Lower lobe of right lung (tissue), 2 donors: ENCODE results near the gene FOXP1. TPM values are rescaled to one million over a fixed set of nuclear protein-coding genes. Genes with fewer than 3 reads are reported as not detected.

ENCODE experiments used
- ATAC-seq, 2 donors: fragments of 200-7000 bp; cut with Tn5 transposase; one replicate each; pipeline ENCODE4 v1.9.1; 2020 to 2022; ENCODE audit warnings: mild to moderate bottlenecking in 2 of 2, moderate library complexity in 2 of 2
- DNase-seq: peaks from one replicate; pipeline ENCODE4 v3.0.0-alpha.2; 2020
- H3K27ac ChIP-seq: fragments of 200-600 bp; one replicate; pipeline ENCODE4 v1.8.0; 2022
- H3K27me3 ChIP-seq: fragments of 200-600 bp; one replicate; pipeline ENCODE4 v1.8.0; 2022; ENCODE audit warnings: low read depth
- H3K36me3 ChIP-seq: fragments of 200-600 bp; one replicate; pipeline ENCODE4 v1.8.0; 2022; ENCODE audit warnings: mild to moderate bottlenecking
- H3K4me1 ChIP-seq: fragments of 200-600 bp; one replicate; pipeline ENCODE4 v1.8.0; 2022
- H3K4me3 ChIP-seq: fragments of 200-600 bp; one replicate; pipeline ENCODE4 v1.8.0; 2022; ENCODE audit warnings: mild to moderate bottlenecking
- H3K9me3 ChIP-seq: fragments of 200-600 bp; one replicate; pipeline ENCODE4 v1.8.0; 2022
- CTCF ChIP-seq: fragments of 200-600 bp; IDR thresholded peaks from one replicate; pipeline ENCODE4 v1.8.0; 2022; ENCODE audit warnings: antibody characterized with exemption, mild to moderate bottlenecking
- intact Hi-C: fragments of 100-400 bp; cut with DNase I; formaldehyde crosslinking; loops from one replicate; pipeline ENCODE4 v1.11.0; 2022
- total RNA-seq: library from RNA; stranded (reverse); fragmentation: NEBNext Ultra II Directional; extraction: Animal tissue kit (Norgen Biotek cat#: 25700); gene quantifications from one replicate; pipeline ENCODE4 v1.2.1, GENCODE V29; 2021
- donor health status: DM: no; HTN: yes; CAD: no; lungs with severe emphysema.

The FOXP1 gene
- total RNA-seq, 1 donor from 2014 or later: 138 TPM

- H3K4me1 ChIP-seq: peaks cover 36% of the 10 kb centered on the region
- no peaks in the 10 kb centered on the region for H3K36me3 ChIP-seq
- no peaks in the 10 kb centered on the region for H3K9me3 ChIP-seq
- ATAC-seq (peak in 1 of 2 donors; percentile 45), DNase-seq (no peak)
- TF ChIP-seq CTCF: no peak
- H3K4me3 ChIP-seq: no peak overlapping the region
- H3K27ac ChIP-seq: peak overlapping the region; percentile 68
- intact Hi-C loops: no loop called here
- no peaks in the 10 kb centered on the region for H3K27me3 ChIP-seq
These were observed 34.7 kb downstream of the FOXP1 start for GRCh38 chr3:71548705-71549384.

- peaks cover 48% of the 10 kb centered on the region for H3K4me1 ChIP-seq
- no peak overlapping the region for H3K4me3 ChIP-seq
- intact Hi-C loops: no loop called here
- no peaks in the 10 kb centered on the region for H3K36me3 ChIP-seq
- peak overlapping the region; percentile 68 for H3K27ac ChIP-seq
- TF ChIP-seq CTCF: no peak
- no peaks in the 10 kb centered on the region for H3K9me3 ChIP-seq
- DNase-seq: no peak
- peak; percentile 76 to 78 for ATAC-seq
- no peaks in the 10 kb centered on the region for H3K27me3 ChIP-seq
These were observed 36.0 kb downstream of the FOXP1 start for GRCh38 chr3:71547249-71548198.

GRCh38 chr3:71546821-71547220 is 36.7 kb downstream of the FOXP1 start:
- H3K27me3 ChIP-seq: no peaks in the 10 kb centered on the region
- DNase-seq: no peak
- no peak for ATAC-seq
- peak overlapping the region; percentile 68 for H3K27ac ChIP-seq
- no peaks in the 10 kb centered on the region for H3K36me3 ChIP-seq
- no peak overlapping the region for H3K4me3 ChIP-seq
- TF ChIP-seq CTCF: no peak
- H3K4me1 ChIP-seq: peaks cover 53% of the 10 kb centered on the region
- H3K9me3 ChIP-seq: no peaks in the 10 kb centered on the region
- intact Hi-C loops: no loop called here

GRCh38 chr3:71545330-71545729 is 38.2 kb downstream of the FOXP1 start:
- no peak for TF ChIP-seq CTCF
- DNase-seq: no peak
- Histone ChIP-seq H3K27me3 (no peaks in the 10 kb centered on the region), H3K4me1 (peaks cover 57% of the 10 kb centered on the region), H3K36me3 (no peaks in the 10 kb centered on the region), H3K27ac (no peak overlapping the region), H3K4me3 (no peak overlapping the region), H3K9me3 (no peaks in the 10 kb centered on the region)
- ATAC-seq: no peak
- intact Hi-C loops: no loop called here

GRCh38 chr3:71543371-71544016 is 40.0 kb downstream of the FOXP1 start:
- ATAC-seq (no peak), DNase-seq (no peak)
- Histone ChIP-seq H3K27me3 (no peaks in the 10 kb centered on the region), H3K4me3 (no peak overlapping the region), H3K4me1 (peaks cover 57% of the 10 kb centered on the region), H3K9me3 (no peaks in the 10 kb centered on the region), H3K36me3 (no peaks in the 10 kb centered on the region), H3K27ac (peak overlapping the region; percentile 68)
- intact Hi-C loops: no loop called here
- TF ChIP-seq CTCF: no peak
